Renal pelvis (tissue), 12 donors: Measurements from ENCODE around the gene TKTL1. TPM values are rescaled to one million over a fixed set of nuclear protein-coding genes. Genes with fewer than 3 reads are reported as not detected.
"Not testable (repeated sequence)": the region's sequence is repeated elsewhere in the genome, so short reads cannot be mapped to it uniquely, and the experiment has no call there.

Experiments
- DNase-seq: peaks from one replicate; pipeline ENCODE4 v3.0.0-alpha.2; 2013
- long read RNA-seq, 16 experiments: transcript quantifications; one replicate each; lab custom pipeline, GENCODE V29; 2026
- polyA plus RNA-seq, 3 donors: library from polyadenylated mRNA; unstranded; fragments of 120-200 nt; gene quantifications; one replicate each; pipeline ENCODE4 v1.2.1, GENCODE V29; 2013; ENCODE audit not compliant: insufficient read length in 3 of 3

Gene TKTL1, protein sequence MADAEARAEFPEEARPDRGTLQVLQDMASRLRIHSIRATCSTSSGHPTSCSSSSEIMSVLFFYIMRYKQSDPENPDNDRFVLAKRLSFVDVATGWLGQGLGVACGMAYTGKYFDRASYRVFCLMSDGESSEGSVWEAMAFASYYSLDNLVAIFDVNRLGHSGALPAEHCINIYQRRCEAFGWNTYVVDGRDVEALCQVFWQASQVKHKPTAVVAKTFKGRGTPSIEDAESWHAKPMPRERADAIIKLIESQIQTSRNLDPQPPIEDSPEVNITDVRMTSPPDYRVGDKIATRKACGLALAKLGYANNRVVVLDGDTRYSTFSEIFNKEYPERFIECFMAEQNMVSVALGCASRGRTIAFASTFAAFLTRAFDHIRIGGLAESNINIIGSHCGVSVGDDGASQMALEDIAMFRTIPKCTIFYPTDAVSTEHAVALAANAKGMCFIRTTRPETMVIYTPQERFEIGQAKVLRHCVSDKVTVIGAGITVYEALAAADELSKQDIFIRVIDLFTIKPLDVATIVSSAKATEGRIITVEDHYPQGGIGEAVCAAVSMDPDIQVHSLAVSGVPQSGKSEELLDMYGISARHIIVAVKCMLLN
- under 1 TPM; 0.24 to 0.54 (median 0.52) TPM for polyA plus RNA-seq
- long read RNA-seq, donor 1, result 0 reads
- long read RNA-seq, donor 2, result 0 reads
- long read RNA-seq, donor 3, result 0 reads
- long read RNA-seq, donor 4, result 0 reads
- long read RNA-seq, donor 5, result 0 reads
- long read RNA-seq, donor 6, result 0 reads
- long read RNA-seq, donor 7, result 0 reads
- long read RNA-seq, donor 8, result 0 reads
- long read RNA-seq, donor 9, result 0 reads
- long read RNA-seq, donor 10, result 0 reads
- long read RNA-seq, donor 11, result 0 reads
- long read RNA-seq, donor 12, partial matches to known transcripts, result 310 of 327 reads
- long read RNA-seq, donor 12, other reads (novel, unspliced or antisense), result 17 of 327 reads
- long read RNA-seq, donor 13, result 0 reads
- long read RNA-seq, donor 14, result 0 reads
- long read RNA-seq, donor 15, partial matches to known transcripts, result 428 of 428 reads
- long read RNA-seq, donor 15, other reads (novel, unspliced or antisense), result 0 of 428 reads
- long read RNA-seq, donor 16, result 0 reads

DNA sequence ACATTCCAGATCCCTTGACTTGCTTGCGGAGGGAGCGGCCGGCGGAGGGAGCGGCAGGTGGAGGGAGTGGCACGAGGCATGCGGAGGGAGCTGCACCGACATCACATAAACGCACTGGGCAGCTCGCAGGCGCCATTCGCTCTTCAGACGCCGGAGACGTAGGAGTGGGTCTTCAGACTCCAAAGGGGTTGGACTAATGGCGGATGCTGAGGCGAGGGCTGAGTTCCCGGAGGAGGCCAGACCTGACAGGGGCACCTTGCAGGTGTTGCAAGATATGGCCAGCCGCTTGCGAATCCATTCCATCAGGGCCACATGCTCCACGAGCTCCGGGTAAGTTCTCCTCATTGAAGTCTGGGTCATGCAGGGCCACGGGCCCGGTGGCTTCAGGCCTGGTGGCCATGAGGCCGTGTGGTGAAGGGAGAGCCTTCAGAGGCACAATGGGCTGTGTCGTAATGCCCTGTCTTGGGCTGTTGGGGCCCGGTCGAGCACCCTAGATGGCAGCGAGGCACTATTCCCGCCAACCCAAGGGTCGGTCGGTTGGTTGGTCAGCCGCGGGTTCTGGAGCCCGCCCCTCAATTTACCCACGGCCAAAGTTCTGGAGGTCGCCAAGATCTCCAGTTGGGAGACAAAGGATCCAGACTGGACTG is at the start of gene TKTL1:
Gene TKTL1, plus strand, starts transcription at position 132 of the 647 bp plus-strand sequence. Its CDS starts 65 bp downstream, at position 197.
- no peak for DNase-seq

DNA sequence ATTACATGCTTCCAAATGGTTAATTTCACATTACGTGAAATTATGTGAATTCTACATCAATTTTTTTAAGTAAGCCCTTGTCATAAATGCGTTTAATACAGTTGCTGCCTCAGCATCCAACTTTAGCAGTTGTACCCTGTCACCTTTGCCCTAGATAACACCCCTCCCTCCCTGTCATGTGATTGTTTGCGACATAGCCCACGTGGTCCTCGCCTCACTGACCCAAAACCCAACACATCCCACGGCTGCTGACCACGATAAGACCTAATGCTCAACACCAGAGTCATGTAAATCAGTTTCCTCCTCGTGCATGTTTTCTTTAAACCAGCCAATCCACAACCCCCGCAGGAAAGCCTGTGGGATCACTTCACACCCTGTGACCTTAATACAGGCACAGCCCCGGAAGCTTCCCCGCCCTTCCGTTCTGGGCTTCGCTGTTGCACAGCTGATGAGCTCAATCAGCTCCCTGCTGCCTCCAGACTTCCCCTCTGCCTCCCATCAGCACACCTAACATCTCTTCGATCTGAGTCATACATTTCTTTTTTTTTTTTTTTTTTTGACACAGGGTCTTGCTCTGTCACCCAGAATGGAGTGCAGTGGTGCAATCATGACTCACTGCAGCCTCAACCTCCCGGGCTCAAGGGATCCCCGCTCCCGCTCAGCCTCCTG is 48.1 kb upstream of the TKTL1 start:
- DNase-seq, result not testable (repeated sequence)

DNA sequence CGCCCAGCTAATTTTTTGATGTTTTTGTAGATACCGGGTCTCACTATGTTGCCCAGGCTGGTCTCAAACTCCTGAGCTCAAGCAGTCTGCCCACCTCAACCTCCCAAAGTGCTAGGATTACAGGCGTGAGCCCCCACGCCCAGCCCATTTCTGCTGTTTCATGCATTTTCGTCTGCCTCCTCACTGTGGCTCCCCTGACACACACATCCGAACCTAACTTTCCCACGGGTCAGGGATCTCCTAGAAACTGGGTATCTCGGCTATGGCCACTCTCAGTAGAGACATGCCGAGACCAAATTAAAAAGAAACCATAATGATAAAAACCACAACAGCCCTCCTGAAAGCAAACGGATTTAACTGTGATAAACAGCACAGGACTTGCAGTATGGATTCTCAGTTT is 47.5 kb upstream of the TKTL1 start:
- DNase-seq, result not testable (repeated sequence)

DNA sequence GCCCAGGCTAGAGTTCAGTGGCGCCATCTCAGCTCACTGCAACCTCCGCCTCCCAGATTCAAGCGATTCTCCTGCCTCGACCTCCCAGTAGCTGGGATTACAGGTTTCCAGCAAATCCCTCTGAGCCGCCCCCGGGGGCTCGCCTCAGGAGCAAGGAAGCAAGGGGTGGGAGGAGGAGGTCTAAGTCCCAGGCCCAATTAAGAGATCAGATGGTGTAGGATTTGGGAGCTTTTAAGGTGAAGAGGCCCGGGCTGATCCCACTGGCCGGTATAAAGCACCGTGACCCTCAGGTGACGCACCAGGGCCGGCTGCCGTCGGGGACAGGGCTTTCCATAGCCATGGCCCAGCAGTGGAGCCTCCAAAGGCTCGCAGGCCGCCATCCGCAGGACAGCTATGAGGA is 38.3 kb upstream of the TKTL1 start, which contains the start of gene OPN1MW3:
Gene OPN1MW3, plus strand, starts transcription at position 301 of the 400 bp plus-strand sequence. Its CDS starts 38 bp downstream, at position 339.
- not testable (repeated sequence) for DNase-seq

DNA sequence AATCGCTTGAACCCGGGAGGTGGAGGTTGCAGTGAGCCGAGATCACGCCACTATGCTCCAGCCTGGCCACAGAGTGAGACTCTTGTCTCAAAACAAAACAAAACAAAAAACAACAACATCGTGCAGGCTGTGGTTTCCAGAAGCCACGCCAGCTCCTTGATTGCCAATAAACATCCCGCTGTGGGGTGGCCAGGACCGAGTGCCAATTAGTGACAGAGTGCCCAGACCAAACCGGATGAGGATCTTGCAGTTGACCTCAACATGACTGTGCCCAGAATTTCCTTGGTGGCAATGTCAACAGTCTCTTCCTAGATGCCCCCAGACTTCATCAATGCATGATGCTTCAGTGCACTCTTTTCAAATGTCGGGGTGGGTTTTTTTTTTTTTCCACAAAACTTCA is 36.9 kb upstream of the TKTL1 start:
- not testable (repeated sequence) for DNase-seq

DNA sequence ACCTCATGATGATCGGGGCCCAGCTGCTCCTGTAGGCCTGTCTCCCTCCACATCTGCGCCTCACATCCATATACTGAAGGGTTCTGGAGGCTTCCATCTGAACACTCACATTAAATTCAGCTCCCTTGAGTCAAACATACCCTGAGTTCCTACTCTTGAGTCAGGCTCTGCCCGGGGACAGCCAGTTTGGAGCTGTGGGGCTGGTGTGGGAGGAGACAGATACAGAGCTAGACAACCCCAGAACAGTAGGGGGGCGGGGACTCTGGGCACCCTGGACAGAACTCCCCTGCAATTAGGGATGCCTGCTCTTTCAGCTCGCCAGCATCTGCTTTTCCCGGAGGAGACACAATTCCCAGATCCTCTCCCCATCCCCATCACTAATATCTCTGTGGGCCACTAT is 32.5 kb upstream of the TKTL1 start:
- not testable (repeated sequence) for DNase-seq

DNA sequence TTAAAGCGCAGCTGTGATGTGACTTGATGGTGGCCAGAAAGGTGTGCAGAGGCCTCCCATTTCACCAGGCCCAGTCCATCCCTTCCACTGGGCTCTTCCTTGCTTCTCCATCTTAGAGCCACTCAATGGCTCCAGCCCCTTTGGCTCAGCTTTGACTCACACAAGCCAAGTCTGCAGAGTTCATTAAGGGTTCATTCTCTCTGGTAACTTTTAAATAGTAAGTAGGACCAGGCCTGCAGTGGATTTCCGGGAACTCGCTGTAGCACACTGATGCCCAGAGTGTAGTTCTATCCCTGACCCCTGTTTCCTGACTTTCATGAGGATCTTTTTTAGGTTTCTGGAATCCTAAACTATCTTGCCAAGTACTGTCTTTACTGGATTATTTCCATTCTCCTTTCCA is 26.4 kb upstream of the TKTL1 start:
- DNase-seq, result not testable (repeated sequence)

DNA sequence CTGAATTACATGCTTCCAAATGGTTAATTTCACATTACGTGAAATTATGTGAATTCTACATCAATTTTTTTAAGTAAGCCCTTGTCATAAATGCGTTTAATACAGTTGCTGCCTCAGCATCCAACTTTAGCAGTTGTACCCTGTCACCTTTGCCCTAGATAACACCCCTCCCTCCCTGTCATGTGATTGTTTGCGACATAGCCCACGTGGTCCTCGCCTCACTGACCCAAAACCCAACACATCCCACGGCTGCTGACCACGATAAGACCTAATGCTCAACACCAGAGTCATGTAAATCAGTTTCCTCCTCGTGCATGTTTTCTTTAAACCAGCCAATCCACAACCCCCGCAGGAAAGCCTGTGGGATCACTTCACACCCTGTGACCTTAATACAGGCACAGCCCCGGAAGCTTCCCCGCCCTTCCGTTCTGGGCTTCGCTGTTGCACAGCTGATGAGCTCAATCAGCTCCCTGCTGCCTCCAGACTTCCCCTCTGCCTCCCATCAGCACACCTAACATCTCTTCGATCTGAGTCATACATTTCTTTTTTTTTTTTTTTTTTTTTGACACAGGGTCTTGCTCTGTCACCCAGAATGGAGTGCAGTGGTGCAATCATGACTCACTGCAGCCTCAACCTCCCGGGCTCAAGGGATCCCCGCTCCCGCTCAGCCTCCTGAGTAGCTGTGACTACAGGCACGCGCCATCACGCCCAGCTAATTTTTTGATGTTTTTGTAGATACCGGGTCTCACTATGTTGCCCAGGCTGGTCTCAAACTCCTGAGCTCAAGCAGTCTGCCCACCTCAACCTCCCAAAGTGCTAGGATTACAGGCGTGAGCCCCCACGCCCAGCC is 10.9 kb upstream of the TKTL1 start:
- not testable (repeated sequence) for DNase-seq

DNA sequence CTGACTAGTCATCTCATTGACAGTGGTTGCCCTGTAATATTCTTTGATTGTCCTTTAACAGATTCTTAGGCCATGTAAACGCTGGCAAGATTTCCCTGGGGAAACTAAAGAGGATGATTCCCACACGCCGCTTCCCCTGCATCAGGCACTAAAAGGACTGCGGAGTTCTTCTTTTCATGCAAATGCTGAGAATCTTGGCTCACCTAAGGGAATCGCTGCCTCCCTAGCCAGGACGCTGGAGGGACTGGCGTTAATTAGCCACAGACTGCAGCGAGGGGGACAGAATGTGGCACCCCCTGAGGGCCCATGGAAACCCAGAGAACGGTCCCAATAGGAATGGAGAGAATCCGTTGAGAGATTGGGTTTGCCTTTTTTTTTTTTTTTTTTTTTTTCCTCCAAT is 9.2 kb upstream of the TKTL1 start:
- not testable (repeated sequence) for DNase-seq

DNA sequence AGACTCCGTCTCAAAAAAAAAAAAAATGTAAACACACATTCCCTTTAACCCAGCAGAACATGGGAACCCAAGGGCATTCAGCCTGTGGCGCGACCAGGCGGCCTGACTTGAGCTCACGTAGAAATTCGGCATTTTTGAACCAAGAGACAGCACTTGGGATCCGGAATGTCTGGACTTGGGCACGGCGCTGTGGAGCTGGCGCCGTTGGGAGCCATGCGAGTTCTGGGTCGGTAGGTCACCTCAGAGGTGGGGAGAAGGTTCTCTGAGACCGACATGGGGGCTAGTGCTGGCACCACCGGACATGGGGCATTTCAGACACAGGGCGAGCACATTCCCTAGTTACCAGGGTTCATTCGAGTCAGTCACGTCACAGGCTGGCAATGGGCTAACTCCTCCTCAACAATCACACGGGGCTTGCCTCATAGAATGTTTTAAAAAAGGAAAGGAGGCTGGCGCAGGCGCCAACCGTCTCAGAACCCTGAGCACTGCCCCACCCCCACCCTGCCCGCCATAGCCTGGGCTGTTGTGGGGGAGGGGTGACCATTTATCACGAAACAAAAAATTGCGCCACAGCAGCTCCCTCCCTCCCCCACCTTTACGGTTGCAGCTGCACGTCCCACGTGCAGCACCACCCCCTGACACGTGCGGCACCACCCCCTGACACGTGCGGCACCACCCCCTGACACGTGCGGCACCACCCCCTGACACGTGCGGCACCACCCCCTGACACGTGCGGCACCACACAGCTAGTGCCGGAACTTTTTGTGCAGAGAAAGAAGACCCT is 612 bp upstream of the TKTL1 start, which contains the start of gene TEX28:
Gene TEX28, minus strand, starts transcription at position 334 of the 784 bp plus-strand sequence. CDS start 3,007 bp downstream, outside the sequence.
- DNase-seq, result no peak

DNA sequence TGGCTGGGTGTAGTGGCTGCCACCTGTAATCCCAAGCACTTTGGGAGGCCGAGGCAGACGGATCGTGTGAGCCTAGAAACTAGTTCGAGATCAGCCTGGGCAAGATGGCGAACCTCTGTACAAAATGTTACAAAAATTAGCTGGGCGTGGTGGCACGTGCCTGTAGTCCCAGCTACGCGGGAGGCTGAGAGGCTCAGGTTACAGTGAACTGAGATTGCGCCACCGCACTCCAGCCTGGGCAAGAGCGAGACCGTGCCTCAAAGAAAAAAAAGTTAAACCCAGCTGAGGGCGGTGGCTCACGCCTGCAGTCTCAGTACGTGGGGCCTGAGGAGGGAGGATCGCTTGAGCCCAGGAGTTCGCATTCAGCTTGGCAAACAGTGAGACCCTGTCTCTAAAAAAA is 1.1 kb downstream of the TKTL1 start:
- DNase-seq, result no peak

DNA sequence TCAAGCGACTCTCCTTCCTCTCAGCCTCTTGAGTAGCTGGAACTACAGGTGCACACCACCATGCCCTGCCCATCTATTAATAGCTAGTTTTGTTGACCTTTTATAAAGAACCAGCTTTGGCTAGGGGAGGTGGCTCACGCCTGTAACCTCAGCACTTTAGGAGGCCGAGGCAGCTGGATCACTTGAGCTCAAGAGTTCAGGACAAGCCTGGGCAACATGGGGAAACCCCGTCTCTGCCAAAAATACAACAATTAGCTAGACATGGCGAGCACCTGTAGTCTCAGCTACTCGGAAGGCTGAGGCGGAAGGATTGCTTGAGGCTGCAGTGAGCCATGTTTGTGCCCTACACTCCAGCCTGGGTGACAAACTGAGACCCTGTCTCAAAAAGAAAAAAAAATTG is 2.7 kb downstream of the TKTL1 start:
- DNase-seq, result no peak

DNA sequence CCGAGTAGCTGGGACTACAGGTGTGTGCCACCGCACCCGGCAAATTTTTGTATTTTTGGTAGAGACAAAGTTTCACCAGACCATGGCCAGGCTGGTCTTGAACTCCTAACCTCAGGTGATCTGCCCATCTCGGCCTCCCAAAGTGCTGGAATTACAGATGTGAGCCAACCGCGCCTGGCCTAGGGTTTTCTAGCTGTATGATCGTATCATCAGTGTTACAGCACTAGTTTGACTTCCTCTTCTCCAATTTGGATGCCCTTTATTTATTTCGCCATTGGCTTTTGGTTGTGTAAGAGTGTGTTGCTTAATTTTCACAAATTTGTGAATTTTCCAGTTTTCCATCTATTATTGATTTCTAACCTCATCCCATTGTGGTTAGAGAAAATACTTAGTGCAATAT is 5.2 kb downstream of the TKTL1 start:
- no peak for DNase-seq

DNA sequence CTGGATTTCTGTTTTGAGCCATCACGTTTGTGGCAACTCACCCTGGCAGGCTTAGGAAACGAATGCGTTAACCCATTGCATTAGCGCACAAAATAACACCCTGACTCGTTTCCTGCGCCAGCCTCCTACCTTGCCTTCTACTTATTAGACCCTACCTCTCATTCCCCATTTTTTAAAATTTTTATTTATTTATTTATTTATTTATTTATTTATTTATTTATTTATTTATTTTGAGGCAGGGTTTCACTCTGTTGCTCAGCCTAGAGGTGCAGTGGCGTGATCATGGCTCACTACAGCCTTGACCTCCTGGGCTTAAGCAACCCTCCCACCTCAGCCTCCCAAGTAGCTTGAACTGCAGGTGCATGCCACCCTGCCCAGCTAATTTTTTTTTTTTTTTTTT is 7.4 kb downstream of the TKTL1 start:
- DNase-seq, result not testable (repeated sequence)

DNA sequence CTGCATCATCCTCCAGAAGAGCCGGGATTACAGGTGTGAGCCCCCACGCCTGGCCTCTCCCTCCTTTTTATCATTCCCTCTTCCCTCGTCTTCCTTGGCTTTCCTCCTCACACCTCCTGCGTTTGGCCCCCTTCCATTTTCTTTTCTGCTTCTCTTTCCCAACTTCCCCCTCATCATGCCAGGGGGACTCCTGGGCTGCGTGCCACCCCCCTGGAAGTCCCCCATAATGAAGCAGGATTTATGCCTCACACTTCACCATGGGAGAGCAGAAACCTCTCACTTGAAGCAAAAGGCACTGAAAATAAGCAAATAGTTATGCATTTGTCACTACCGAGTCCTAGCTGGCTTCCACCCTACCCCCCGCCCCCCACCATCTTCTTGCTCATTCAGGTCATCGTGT is 7.9 kb downstream of the TKTL1 start:
- no peak for DNase-seq

DNA sequence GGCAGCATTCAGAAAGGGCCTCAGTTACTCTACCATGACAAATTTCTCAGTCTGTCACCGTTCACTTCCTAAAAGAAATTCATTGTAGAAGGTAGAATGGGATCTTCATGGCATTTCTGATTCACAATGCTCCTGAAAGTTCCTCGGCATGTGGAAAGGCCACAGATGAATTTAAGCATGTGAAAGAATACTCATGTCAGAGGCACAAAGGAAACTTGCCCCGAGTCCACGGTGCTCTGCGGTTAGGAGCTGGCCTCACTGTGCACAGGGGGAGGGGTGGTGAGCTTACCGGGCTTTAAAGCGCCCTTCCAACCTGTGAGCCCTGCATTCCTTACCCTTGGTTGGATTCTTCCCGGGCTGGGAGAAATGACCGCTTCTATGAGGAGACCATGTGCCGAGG is 9.3 kb downstream of the TKTL1 start:
- no peak for DNase-seq

DNA sequence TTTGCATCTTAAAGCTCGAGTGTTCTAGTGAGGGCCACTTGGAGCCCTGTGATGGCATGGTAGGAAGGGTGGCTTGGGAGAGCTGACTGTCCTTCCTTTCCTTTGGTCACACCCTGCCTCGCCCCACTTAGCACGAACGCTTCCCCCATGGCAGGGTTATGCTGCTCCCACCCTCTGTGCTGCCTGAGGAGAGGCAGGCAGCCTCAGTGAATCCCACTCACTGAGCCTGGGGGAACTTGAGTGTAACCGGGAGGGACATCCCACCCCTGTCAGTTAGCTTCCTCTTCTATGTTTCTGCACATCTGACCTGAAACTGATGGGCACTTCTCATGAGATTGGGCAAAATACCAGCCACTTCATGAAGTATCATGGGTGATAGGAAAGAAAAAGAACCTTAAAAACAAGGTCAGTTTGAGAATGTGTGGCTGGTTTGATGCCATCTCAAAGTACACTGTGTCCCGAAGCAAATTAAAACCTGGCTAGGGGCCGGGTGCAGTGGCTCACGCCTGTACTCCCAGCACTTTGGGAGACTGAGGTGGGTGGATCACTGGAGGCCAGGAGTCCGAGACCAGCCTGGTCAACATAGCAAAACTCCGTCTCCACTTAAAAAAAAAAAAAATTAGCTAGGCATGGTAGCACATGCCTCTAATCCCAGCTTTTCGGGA is 10.1 kb downstream of the TKTL1 start:
- no peak for DNase-seq

DNA sequence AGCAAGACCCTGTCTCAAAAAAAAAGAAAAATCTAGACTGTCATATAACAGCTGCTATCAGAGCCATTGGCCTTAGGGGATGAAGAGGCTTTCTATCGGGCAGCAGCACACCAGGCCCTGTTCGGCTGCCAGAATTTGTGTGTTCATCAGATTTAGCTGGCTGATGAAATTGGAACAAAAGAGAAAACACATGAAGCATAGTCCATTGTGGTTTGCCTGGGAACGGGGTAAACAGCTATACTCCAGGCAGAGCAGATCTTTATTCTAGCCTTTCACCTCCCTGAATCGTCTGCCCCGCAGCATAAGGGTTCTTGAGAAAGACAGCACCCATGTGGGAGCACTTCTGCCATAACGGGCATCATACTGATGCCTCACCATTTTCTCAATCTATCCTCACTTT is 11.6 kb downstream of the TKTL1 start:
- no peak for DNase-seq
